NCI-H510A (cell line): ENCODE results near the gene NFIA.

Source experiments
- DNase-seq: peaks from one replicate; lab custom pipeline; 2025; lab: John Stamatoyannopoulos, UW

Gene NFIA

GRCh38 chr1:61434276-61434675 is 351.9 kb downstream of the NFIA start:
- DNase-seq, result no peak

- no peak for DNase-seq
Observed at GRCh38 chr1:61435226-61435625, 352.9 kb downstream of the NFIA start.

GRCh38 chr1:61436016-61436415 is 353.7 kb downstream of the NFIA start:
- no peak for DNase-seq

- DNase-seq, result no peak
Observed at GRCh38 chr1:61436491-61437120, 354.2 kb downstream of the NFIA start.

- no peak for DNase-seq
Observed at GRCh38 chr1:61439234-61439633, 356.9 kb downstream of the NFIA start.

- no peak for DNase-seq
Observed at GRCh38 chr1:61441723-61442262, 359.4 kb downstream of the NFIA start.

- DNase-seq, result no peak
Observed at GRCh38 chr1:61442544-61442943, 360.2 kb downstream of the NFIA start.

GRCh38 chr1:61444288-61444687 is 361.9 kb downstream of the NFIA start:
- DNase-seq, result no peak

- no peak for DNase-seq
Observed at GRCh38 chr1:61445269-61445825, 363.0 kb downstream of the NFIA start.

GRCh38 chr1:61446531-61446991 is 364.2 kb downstream of the NFIA start:
- DNase-seq, result no peak

- no peak for DNase-seq
Observed at GRCh38 chr1:61447106-61447967, 365.0 kb downstream of the NFIA start.

GRCh38 chr1:61447968-61448430 is 365.6 kb downstream of the NFIA start:
- DNase-seq, result no peak

- DNase-seq, result no peak
Observed at GRCh38 chr1:61448914-61449313, 366.6 kb downstream of the NFIA start.

- no peak for DNase-seq
Observed at GRCh38 chr1:61449410-61449809, 367.0 kb downstream of the NFIA start.

GRCh38 chr1:61450454-61450853 is 368.1 kb downstream of the NFIA start:
- DNase-seq, result no peak

- no peak for DNase-seq
Observed at GRCh38 chr1:61450872-61451571, 368.7 kb downstream of the NFIA start.

GRCh38 chr1:61451572-61451968 is 369.2 kb downstream of the NFIA start:
- DNase-seq, result no peak

GRCh38 chr1:61452176-61453035 is 370.0 kb downstream of the NFIA start:
- no peak for DNase-seq

GRCh38 chr1:61453111-61453961 is 371.0 kb downstream of the NFIA start:
- DNase-seq, result peak; percentile 68

- no peak for DNase-seq
Observed at GRCh38 chr1:61455400-61455799, 373.0 kb downstream of the NFIA start.
